Left ventricle myocardium inferior (tissue), 1 donor: ENCODE measurements around the gene SMYD4. TPM values are rescaled to one million over a fixed set of nuclear protein-coding genes. Genes with fewer than 3 reads are reported as not detected.
"Not testable (repeated sequence)": the region's sequence is repeated elsewhere in the genome, so short reads cannot be mapped to it uniquely, and the experiment has no call there.

ENCODE experiments used
- DNase-seq: peaks from one replicate; pipeline ENCODE4 v3.0.0-alpha.2; 2020
- H3K27ac ChIP-seq: fragments of 200-600 bp; replicated peaks from 2 replicates; pipeline ENCODE4 v1.8.0; 2021
- H3K27me3 ChIP-seq: fragments of 200-600 bp; 2 replicates; pipeline ENCODE4 v1.8.0; 2021; ENCODE audit warnings: low read depth
- H3K36me3 ChIP-seq: fragments of 200-600 bp; 2 replicates; pipeline ENCODE4 v1.8.0; 2021
- H3K4me1 ChIP-seq: fragments of 200-600 bp; 2 replicates; pipeline ENCODE4 v1.8.0; 2021
- H3K4me3 ChIP-seq: fragments of 200-600 bp; 2 replicates; pipeline ENCODE4 v1.8.0; 2021; ENCODE audit warnings: mild to moderate bottlenecking, moderate library complexity
- H3K9me3 ChIP-seq: fragments of 200-600 bp; replicated peaks from 2 replicates; pipeline ENCODE4 v1.8.0; 2021
- CTCF ChIP-seq: fragments of 200-600 bp; IDR thresholded peaks from 2 replicates; pipeline ENCODE4 v1.8.0; 2021; ENCODE audit warnings: antibody characterized with exemption, mild to moderate bottlenecking, borderline replicate concordance
- intact Hi-C: fragments of 100-400 bp; cut with micrococcal nuclease; formaldehyde crosslinking; loops from one replicate; pipeline ENCODE4 v1.11.0; 2022
- total RNA-seq: library from RNA; stranded (reverse); fragmentation: NEBNext Ultra II Directional; extraction: Animal tissue kit (Norgen Biotek cat#: 25700); gene quantifications from one replicate; pipeline ENCODE4 v1.2.1, GENCODE V29; 2021
- donor health status: DM: no; HTN: yes; CAD: no; lungs with severe emphysema.

SMYD4 gene
- total RNA-seq, 1 donor from 2014 or later: 13.7 TPM

GRCh38 chr17:1807890-1808289, 21.8 kb downstream of the SMYD4 start:
- no peak for TF ChIP-seq CTCF
- intact Hi-C loops: loop anchor here (10.0 kb wide), 1 partner anchor 143 kb away; no protein-coding TSS in a partner anchor
- DNase-seq: no peak
- Histone ChIP-seq H3K4me1 (no peaks in the 10 kb centered on the region), H3K4me3 (no peak overlapping the region), H3K9me3 (no peaks in the 10 kb centered on the region), H3K36me3 (peaks cover 32% of the 10 kb centered on the region), H3K27me3 (no peaks in the 10 kb centered on the region), H3K27ac (no peak overlapping the region)

GRCh38 chr17:1803280-1803679, 26.4 kb downstream of the SMYD4 start:
- Histone ChIP-seq H3K4me3 (no peak overlapping the region), H3K27me3 (no peaks in the 10 kb centered on the region), H3K36me3 (peaks cover 15% of the 10 kb centered on the region), H3K27ac (no peak overlapping the region), H3K4me1 (peaks cover 18% of the 10 kb centered on the region), H3K9me3 (no peaks in the 10 kb centered on the region)
- intact Hi-C loops: loop anchor here (10.0 kb wide), 1 partner anchor 138 kb away; no protein-coding TSS in a partner anchor
- TF ChIP-seq CTCF: no peak
- DNase-seq: no peak

- no peaks in the 10 kb centered on the region for H3K27me3 ChIP-seq
- H3K27ac ChIP-seq: no peak overlapping the region
- H3K9me3 ChIP-seq: no peaks in the 10 kb centered on the region
- peaks cover 26% of the 10 kb centered on the region for H3K4me1 ChIP-seq
- intact Hi-C loops: loop anchor here (10.0 kb wide), 1 partner anchor 138 kb away; no protein-coding TSS in a partner anchor
- peaks cover 15% of the 10 kb centered on the region for H3K36me3 ChIP-seq
- no peak overlapping the region for H3K4me3 ChIP-seq
- TF ChIP-seq CTCF: no peak
- DNase-seq: no peak
Observed at GRCh38 chr17:1802429-1802828, 27.3 kb downstream of the SMYD4 start.

GRCh38 chr17:1800712-1801111, 29.0 kb downstream of the SMYD4 start:
- peaks cover 15% of the 10 kb centered on the region for H3K36me3 ChIP-seq

GRCh38 chr17:1800240-1800639, 29.5 kb downstream of the SMYD4 start:
- peak; percentile 24 for TF ChIP-seq CTCF
- Histone ChIP-seq H3K9me3 (no peaks in the 10 kb centered on the region), H3K27me3 (no peaks in the 10 kb centered on the region), H3K36me3 (peaks cover 15% of the 10 kb centered on the region), H3K4me1 (peaks cover 42% of the 10 kb centered on the region), H3K27ac (peak overlapping the region; percentile 72), H3K4me3 (no peak overlapping the region)
- intact Hi-C loops: loop anchor here (10.0 kb wide), 1 partner anchor 135 kb away; no protein-coding TSS in a partner anchor
- DNase-seq: peak; percentile 57

More at GRCh38 chr17:1800712-1801111, 29.0 kb downstream of the SMYD4 start:
- no peak for TF ChIP-seq CTCF
- Histone ChIP-seq H3K9me3 (no peaks in the 10 kb centered on the region), H3K27me3 (no peaks in the 10 kb centered on the region), H3K4me1 (peaks cover 42% of the 10 kb centered on the region), H3K4me3 (no peak overlapping the region), H3K27ac (peak overlapping the region; percentile 72)
- intact Hi-C loops: loop anchor here (10.0 kb wide), 1 partner anchor 136 kb away; no protein-coding TSS in a partner anchor
- no peak for DNase-seq

- H3K4me3 ChIP-seq, DNase-seq, H3K27me3 ChIP-seq, H3K36me3 ChIP-seq, H3K9me3 ChIP-seq, intact Hi-C loops: not testable (repeated sequence)
- H3K4me1 ChIP-seq: peaks cover 43% of the 10 kb centered on the region
- H3K27ac ChIP-seq: peak overlapping the region; percentile 83
Observed at GRCh38 chr17:1797846-1798245, 31.9 kb downstream of the SMYD4 start.
